HEK293 (cell line): ENCODE data around the gene TRNP1.

Experiments
- CTCF ChIP-seq: fragments of 450-650 bp; formaldehyde crosslinking; IDR thresholded peaks from 2 replicates; pipeline ENCODE4 v1.5.1; 2016; ENCODE audit warnings: missing biosample characterization, missing genetic modification characterization
- MEIS1 ChIP-seq: sonication (generic); formaldehyde crosslinking; IDR thresholded peaks from 2 replicates; pipeline ENCODE4 v1.8.1; 2022; ENCODE audit warnings: missing genetic modification reagents, mild to moderate bottlenecking, borderline replicate concordance
- ZBTB21 ChIP-seq: fragments of 450-650 bp; formaldehyde crosslinking; IDR thresholded peaks from 2 replicates; pipeline ENCODE4 v1.5.1; 2017; ENCODE audit warnings: missing biosample characterization, missing genetic modification characterization
- ZBTB8A ChIP-seq: fragments of 450-650 bp; formaldehyde crosslinking; IDR thresholded peaks from 2 replicates; pipeline ENCODE4 v1.5.1; 2016; ENCODE audit warnings: missing biosample characterization, missing genetic modification characterization
- ZNF239 ChIP-seq: fragments of 450-650 bp; formaldehyde crosslinking; IDR thresholded peaks from 2 replicates; pipeline ENCODE4 v1.5.1; 2016; ENCODE audit warnings: missing biosample characterization, missing genetic modification characterization
- ZNF350 ChIP-seq: fragments of 450-650 bp; formaldehyde crosslinking; IDR thresholded peaks from 2 replicates; pipeline ENCODE4 v1.5.0; 2017; ENCODE audit warnings: missing biosample characterization, mild to moderate bottlenecking, missing genetic modification characterization
- ZNF48 ChIP-seq: fragments of 450-650 bp; formaldehyde crosslinking; IDR thresholded peaks from 2 replicates; pipeline ENCODE4 v1.5.1; 2016; ENCODE audit warnings: missing biosample characterization, missing genetic modification characterization
- ZNF488 ChIP-seq: fragments of 450-650 bp; formaldehyde crosslinking; IDR thresholded peaks from 2 replicates; pipeline ENCODE4 v1.5.1; 2016; ENCODE audit warnings: missing biosample characterization, missing genetic modification characterization
- ZNF548 ChIP-seq: fragments of 450-650 bp; formaldehyde crosslinking; IDR thresholded peaks from 2 replicates; pipeline ENCODE4 v1.5.1; 2016; ENCODE audit warnings: missing biosample characterization, missing genetic modification characterization
- ZNF692 ChIP-seq: fragments of 450-650 bp; formaldehyde crosslinking; IDR thresholded peaks from 2 replicates; pipeline ENCODE4 v1.5.1; 2016; ENCODE audit warnings: missing biosample characterization, missing genetic modification characterization
- ZNF791 ChIP-seq: fragments of 450-650 bp; formaldehyde crosslinking; IDR thresholded peaks from 2 replicates; pipeline ENCODE4 v1.5.1; 2016; ENCODE audit warnings: missing biosample characterization, missing genetic modification characterization

GRCh38 chr1:27006683-27007082 lies 13.2 kb downstream of the TRNP1 start:
- TF ChIP-seq ZNF488 (tag by site-specific recombination), result no peak
- no peak for TF ChIP-seq CTCF (tag by site-specific recombination)
- TF ChIP-seq ZNF239 (tag by site-specific recombination), result no peak
- TF ChIP-seq ZNF48, result no peak
- TF ChIP-seq ZNF692 (tag by site-specific recombination), result no peak
- no peak for TF ChIP-seq ZNF548
- TF ChIP-seq ZBTB8A (tag by site-specific recombination), result no peak
- no peak for TF ChIP-seq ZNF791 (tag by site-specific recombination)
- no peak for TF ChIP-seq ZNF350 (tag by site-specific recombination)
- TF ChIP-seq ZBTB21 (tag by site-specific recombination), result no peak
- TF ChIP-seq MEIS1 (CRISPR knock-in tag), result no peak
